Epithelial cell of esophagus (primary cell): ENCODE results near the gene VARS1.

Experiments used
- DNase-seq: peaks from one replicate; pipeline ENCODE4 v3.0.0; 2010; ENCODE audit warnings: low read depth
- H3K4me3 ChIP-seq: 2 replicates; pipeline ENCODE4 v1.5.1; 2011; ENCODE audit warnings: mild to moderate bottlenecking, low read length, control low read depth
- CTCF ChIP-seq: IDR thresholded peaks from 2 replicates; pipeline ENCODE4 v1.5.1; 2011; ENCODE audit warnings: low read depth, mild to moderate bottlenecking, low read length, control low read depth, inconsistent platforms; ENCODE audit not compliant: insufficient read depth; ENCODE audit errors: missing control alignments

VARS1 gene

GRCh38 chr6:31784098-31784925, 11.2 kb downstream of the VARS1 start:
- no peak overlapping the region for H3K4me3 ChIP-seq
- TF ChIP-seq CTCF = no peak
- no peak for DNase-seq

GRCh38 chr6:31782126-31782855, 13.3 kb downstream of the VARS1 start:
- no peak overlapping the region for H3K4me3 ChIP-seq
- TF ChIP-seq CTCF = no peak
- no peak for DNase-seq

GRCh38 chr6:31781244-31782125, 14.1 kb downstream of the VARS1 start:
- DNase-seq = no peak
- no peak for TF ChIP-seq CTCF
- H3K4me3 ChIP-seq = no peak overlapping the region

GRCh38 chr6:31780507-31781243, 14.9 kb downstream of the VARS1 start:
- TF ChIP-seq CTCF = no peak
- no peak for DNase-seq
- no peak overlapping the region for H3K4me3 ChIP-seq

- DNase-seq = no peak
- TF ChIP-seq CTCF = no peak
- H3K4me3 ChIP-seq = no peak overlapping the region
These were observed 15.6 kb downstream of the VARS1 start for GRCh38 chr6:31779908-31780307.
